ENCODE measurements around the gene CYFIP1.

GRCh38 chr15:22959321-22960101, 20.7 kb downstream of the CYFIP1 start:
- no peak for TF ChIP-seq CTCF (IDR thresholded peaks at IDR 0.05)
- TF ChIP-seq ZFX (IDR thresholded peaks at IDR 0.05; ENCODE audit: borderline replicate concordance): no peak

Data from 22Rv1 (cell line).